ENCODE results near the gene TST. TPM values are rescaled to one million over a fixed set of nuclear protein-coding genes. Genes with fewer than 3 reads are reported as not detected.

TST gene
- total RNA-seq, 1 donor from 2014 or later = 10.4 TPM

DNA sequence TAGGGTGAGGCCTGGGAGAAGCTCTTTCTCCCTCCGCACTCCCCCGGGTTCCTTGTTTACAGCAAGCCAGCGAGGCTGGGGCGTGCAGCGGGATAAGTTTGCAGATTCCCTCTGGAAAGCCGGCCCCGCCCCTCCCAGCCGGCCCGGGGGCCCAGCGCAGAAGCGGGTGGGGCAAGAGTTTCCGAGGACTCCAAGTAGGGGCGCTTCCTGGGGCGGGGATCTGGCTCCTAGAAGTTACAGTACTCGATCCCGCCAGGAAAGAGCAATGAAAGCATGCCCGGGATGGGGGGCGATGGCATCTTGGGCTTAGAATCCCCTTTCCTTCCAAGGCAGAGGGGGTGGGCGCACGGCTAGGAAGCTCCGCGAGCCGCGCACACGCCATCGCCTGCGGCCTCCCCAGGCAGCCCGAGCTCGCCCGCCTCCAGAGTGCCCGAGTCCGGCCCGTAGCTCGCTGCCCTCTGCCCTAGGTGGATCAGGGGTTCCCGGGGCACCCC is 385 bp downstream of the TST start:
- Mint-ChIP-seq H3K9me3 (ENCODE audit: unreplicated experiment) (peaks cover 5% of the 10 kb centered on the region), H3K27me3 (ENCODE audit: unreplicated experiment) (peaks cover 2% of the 10 kb centered on the region), H3K36me3 (ENCODE audit: unreplicated experiment) (no peaks in the 10 kb centered on the region), H3K4me1 (ENCODE audit: low read depth, unreplicated experiment) (peaks cover 9% of the 10 kb centered on the region), H3K27ac (ENCODE audit: unreplicated experiment) (peak overlapping the region; percentile 73), H3K4me3 (ENCODE audit: unreplicated experiment) (peak overlapping the region; percentile 91)
- DNase-seq = peak; percentile 49
- TF ChIP-seq, protein P1, sequence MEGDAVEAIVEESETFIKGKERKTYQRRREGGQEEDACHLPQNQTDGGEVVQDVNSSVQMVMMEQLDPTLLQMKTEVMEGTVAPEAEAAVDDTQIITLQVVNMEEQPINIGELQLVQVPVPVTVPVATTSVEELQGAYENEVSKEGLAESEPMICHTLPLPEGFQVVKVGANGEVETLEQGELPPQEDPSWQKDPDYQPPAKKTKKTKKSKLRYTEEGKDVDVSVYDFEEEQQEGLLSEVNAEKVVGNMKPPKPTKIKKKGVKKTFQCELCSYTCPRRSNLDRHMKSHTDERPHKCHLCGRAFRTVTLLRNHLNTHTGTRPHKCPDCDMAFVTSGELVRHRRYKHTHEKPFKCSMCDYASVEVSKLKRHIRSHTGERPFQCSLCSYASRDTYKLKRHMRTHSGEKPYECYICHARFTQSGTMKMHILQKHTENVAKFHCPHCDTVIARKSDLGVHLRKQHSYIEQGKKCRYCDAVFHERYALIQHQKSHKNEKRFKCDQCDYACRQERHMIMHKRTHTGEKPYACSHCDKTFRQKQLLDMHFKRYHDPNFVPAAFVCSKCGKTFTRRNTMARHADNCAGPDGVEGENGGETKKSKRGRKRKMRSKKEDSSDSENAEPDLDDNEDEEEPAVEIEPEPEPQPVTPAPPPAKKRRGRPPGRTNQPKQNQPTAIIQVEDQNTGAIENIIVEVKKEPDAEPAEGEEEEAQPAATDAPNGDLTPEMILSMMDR (IDR thresholded peaks at IDR 0.05; ENCODE audit: partially characterized antibody, unreplicated experiment) = no peak

DNA sequence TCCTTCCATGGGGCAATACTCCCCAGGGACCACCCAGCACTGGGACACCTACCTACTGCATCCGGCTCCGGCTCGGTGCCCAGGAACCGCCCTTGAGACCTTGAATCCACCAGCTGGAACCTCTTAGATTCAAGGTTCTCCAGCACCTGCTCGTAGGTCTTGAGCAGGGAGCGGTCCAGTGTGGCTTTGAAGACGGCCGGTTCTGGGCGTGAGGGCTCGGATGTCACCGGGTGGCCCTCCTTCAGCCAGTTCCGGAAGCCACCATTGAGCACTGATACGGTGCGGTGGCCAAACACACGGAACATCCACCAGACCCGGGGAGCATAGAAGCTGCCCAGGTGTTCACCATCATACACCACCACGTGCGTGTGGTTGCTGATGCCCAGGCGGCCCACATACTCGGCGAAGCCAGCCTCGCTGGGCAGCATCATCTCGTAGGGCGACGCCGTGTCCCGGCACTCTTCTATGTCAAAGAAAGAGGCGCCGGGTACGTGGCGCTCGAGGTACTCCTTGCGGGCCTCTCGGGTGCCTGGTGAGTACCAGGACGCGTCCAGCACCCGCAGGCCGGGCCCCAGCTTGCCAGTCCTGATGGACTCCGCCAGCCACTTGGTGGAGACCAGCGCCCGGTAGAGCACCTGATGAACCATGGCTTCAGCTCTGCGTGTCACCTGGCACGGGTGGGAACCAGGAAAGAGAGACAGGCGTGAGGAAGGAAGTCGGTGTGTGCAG is 997 bp downstream of the TST start:
- Mint-ChIP-seq H3K4me3 (ENCODE audit: unreplicated experiment) (peak overlapping the region; percentile 91), H3K27me3 (ENCODE audit: unreplicated experiment) (peaks cover 2% of the 10 kb centered on the region), H3K4me1 (ENCODE audit: low read depth, unreplicated experiment) (peaks cover 9% of the 10 kb centered on the region), H3K36me3 (ENCODE audit: unreplicated experiment) (no peaks in the 10 kb centered on the region), H3K27ac (ENCODE audit: unreplicated experiment) (peak overlapping the region; percentile 73), H3K9me3 (ENCODE audit: unreplicated experiment) (peaks cover 6% of the 10 kb centered on the region)
- TF ChIP-seq, protein P1 (IDR thresholded peaks at IDR 0.05; ENCODE audit: partially characterized antibody, unreplicated experiment) = no peak
- no peak for DNase-seq

DNA sequence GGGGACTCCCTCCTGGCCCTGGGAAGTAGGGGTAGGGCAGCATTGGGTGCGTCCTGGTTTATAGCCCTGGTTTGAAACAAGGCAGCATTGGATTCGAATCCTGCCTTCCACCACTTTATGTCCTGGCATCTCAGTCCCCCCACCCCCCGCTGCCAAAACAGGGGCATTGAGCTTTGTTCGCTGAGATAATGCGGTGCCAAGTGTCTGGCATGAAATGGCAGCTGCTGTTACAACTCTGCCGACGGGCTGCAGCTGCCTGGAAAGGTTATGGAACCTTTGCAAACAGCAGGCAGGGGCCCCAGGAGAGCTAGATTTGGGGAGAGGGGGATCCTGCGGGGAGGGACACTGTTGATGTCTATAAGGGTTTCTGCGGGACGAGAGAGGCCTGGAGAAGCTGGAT is 1.9 kb downstream of the TST start:
- peaks cover 6% of the 10 kb centered on the region for H3K9me3 Mint-ChIP-seq (ENCODE audit: unreplicated experiment)
- TF ChIP-seq, protein P1 (IDR thresholded peaks at IDR 0.05; ENCODE audit: partially characterized antibody, unreplicated experiment) = no peak
- no peak for DNase-seq
- H3K27ac Mint-ChIP-seq (ENCODE audit: unreplicated experiment) = no peak overlapping the region
- no peak overlapping the region for H3K4me3 Mint-ChIP-seq (ENCODE audit: unreplicated experiment)
- H3K27me3 Mint-ChIP-seq (ENCODE audit: unreplicated experiment) = peaks cover 2% of the 10 kb centered on the region
- no peaks in the 10 kb centered on the region for H3K36me3 Mint-ChIP-seq (ENCODE audit: unreplicated experiment)
- peaks cover 9% of the 10 kb centered on the region for H3K4me1 Mint-ChIP-seq (ENCODE audit: low read depth, unreplicated experiment)

DNA sequence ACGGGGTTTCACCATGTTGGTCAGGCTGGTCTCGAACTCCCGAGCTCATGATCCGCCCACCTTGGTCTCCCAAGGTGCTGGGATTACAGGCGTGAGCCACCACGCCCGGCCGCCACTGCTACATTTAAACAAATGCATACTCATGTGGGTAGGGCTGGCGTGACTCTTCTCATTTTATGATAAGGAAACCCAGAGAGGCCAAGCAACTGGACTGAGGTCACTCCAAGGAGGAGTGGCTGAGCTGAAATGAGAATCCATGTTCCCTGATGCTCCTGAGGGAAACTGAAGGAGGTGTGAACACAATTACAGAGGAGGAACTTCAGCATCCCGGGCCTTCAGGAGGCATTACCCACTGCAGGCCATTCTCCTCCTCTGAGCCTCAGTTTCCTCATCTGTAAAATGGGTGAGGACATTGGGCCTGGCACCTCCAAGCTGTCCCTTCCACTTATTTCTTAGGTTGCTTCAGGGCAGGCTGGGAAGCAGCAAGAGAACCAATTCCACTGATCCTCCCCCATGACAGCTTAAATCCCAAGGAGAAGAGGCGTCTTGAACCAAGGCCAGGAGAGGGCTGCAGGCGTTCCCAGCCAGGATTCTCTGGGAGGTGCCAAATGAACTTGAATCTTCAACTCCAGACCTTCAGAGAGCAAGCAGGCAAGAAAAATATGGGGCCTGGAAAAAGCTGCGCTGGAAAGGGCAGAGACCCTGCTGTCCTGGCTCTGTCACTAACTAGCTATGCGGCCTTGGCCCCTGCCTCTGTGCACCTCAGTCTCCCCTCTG is 2.9 kb downstream of the TST start:
- Mint-ChIP-seq H3K4me1 (ENCODE audit: low read depth, unreplicated experiment) (peaks cover 5% of the 10 kb centered on the region), H3K4me3 (ENCODE audit: unreplicated experiment) (no peak overlapping the region), H3K9me3 (ENCODE audit: unreplicated experiment) (peaks cover 6% of the 10 kb centered on the region), H3K27ac (ENCODE audit: unreplicated experiment) (peak overlapping the region; percentile 11), H3K27me3 (ENCODE audit: unreplicated experiment) (peaks cover 2% of the 10 kb centered on the region), H3K36me3 (ENCODE audit: unreplicated experiment) (no peaks in the 10 kb centered on the region)
- DNase-seq = no peak
- TF ChIP-seq, protein P1 (IDR thresholded peaks at IDR 0.05; ENCODE audit: partially characterized antibody, unreplicated experiment) = no peak

DNA sequence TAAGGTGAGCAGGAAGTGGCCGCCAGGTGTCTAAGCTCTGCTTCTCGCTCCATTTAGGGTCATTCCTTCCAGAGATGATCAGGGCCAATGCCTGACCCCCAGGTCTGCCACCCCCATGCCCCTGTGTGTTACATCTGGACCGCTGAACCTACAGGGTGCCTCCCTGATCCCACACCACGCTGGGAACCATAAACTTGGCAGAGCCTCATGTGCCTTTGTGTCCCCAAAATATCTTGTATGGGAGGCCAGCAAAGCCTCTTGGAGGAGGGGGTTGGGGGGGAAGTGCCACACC is 3.7 kb downstream of the TST start:
- H3K4me1 Mint-ChIP-seq (ENCODE audit: low read depth, unreplicated experiment) = peaks cover 5% of the 10 kb centered on the region
- no peak overlapping the region for H3K4me3 Mint-ChIP-seq (ENCODE audit: unreplicated experiment)
- no peak overlapping the region for H3K27ac Mint-ChIP-seq (ENCODE audit: unreplicated experiment)
- H3K36me3 Mint-ChIP-seq (ENCODE audit: unreplicated experiment) = no peaks in the 10 kb centered on the region
- peaks cover 2% of the 10 kb centered on the region for H3K27me3 Mint-ChIP-seq (ENCODE audit: unreplicated experiment)
- TF ChIP-seq, protein P1 (IDR thresholded peaks at IDR 0.05; ENCODE audit: partially characterized antibody, unreplicated experiment) = no peak
- no peak for DNase-seq
- peaks cover 6% of the 10 kb centered on the region for H3K9me3 Mint-ChIP-seq (ENCODE audit: unreplicated experiment)
